Measurements from ENCODE around the gene L3MBTL1.

L3MBTL1 gene

DNA sequence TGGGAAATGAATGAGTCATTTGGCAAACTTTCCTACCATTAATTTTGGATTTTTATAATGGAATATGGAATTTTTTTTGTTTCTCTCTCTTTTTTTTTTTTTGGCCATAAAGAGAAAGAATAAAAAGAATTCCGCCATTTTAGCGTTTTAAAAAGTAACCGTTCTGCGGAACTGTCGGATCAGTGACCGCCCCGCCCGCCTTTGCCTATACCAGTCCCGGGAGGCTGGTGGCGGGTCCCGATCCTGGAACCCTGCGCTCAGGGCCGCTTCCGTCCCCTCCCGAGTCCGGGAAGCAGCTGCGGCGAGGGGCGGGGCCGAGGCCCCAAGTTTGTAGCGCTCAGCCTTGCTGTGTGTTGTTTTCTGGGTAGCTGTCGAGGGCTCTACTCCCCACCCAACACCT lies 609 bp downstream of the L3MBTL1 start:
- DNase-seq, result no peak

DNA sequence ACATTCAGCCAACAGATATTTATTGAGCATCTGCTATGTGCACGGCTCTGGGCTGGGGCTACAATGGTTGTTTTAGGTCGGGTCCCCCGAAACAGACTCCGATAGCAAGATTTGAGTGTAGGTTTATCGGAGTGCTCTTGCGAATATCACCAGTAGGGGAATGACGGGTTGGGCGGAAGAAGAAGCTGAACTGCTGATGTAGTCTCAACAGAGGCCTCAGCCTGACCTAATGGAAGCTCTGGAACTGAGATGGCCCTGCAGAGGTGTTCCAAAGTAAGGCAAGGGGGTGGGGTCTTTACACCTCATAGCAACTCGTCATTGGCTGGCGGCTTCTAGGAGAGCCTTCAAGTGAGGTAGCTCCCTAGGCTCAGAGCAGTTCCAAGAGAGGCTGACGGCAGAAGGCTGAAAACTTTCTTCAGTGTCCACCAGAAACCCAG lies 1.1 kb downstream of the L3MBTL1 start:
- DNase-seq, result no peak

DNA sequence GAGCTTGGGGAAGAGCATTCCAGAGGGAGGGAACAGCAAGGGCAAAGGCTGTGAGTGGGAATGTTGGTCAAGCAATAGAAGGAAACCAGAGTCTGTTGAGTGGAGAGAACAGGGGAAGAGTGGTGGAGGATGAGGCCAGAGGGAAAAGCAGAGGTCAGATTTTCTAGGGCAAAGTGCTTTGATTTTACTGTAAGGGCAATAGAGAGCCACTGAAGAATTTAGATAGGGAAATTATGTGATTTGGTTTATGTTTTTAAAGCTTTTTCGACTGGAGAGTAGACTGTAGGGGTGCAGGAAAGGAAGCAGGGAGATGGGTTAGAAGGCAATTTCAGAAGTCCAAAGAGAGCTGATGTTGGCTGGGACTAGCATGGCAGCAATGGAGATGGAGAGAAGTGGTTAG lies 4.4 kb downstream of the L3MBTL1 start:
- no peak for DNase-seq

DNA sequence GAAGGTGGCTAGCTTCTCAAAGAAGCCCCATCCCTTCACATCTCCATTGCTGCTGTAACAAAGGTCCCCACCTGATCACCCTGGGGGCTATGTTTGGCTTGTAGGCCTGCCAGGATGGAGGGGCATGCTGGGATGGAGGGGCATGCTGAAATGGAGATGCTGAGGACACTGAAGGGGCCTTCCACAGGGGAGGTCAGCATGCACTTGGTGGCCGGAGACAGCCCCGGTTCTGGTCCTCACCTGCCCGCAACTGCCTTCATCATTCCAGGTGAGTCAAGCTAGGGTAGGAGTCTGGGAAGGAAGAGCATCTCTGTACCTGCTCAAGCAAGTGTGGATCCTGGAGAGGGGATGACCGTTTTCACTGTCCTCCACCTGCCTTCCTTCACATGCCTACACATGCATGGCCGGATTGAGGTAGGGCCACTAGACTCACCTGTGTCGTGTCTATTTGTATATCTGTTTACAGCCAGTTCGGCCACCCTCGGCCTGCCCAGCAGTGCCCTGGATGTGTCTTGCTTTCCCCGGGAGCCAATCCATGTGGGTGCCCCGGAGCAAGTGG lies 6.0 kb downstream of the L3MBTL1 start:
- no peak for DNase-seq

DNA sequence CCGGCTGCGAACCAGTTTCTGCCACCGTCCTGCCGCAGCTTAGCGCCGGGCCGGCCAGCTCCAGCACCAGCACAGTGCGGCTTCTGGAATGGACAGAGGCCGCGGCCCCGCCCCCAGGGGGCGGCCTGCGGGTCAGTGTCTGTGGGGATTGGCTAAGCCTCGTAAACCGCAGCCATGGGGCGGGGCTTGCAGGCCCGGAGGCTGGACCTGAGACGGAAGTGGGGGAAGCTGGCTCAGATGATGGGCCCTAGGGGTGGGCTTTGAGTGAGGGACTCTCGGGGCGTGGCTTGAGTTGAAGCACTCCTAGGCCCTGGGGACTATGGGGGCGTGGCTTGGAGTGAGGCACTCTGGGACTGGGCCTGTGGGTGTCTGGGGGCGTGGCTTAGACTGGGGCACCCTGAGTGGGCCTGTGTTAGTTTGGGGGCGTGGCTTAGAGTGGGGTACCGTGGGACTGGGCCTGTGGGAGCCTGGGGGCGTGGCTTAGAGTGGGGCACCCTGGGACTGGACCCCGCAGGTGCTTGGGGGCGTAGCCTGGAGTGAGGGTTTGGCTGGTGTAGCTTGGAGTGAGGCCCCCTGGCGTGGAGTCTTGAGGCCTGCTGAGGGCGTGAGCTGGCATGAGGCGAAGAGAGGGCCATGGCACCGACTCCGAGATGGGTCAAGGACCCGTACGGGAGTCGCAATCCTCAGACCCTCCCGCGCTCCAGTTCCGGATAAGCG lies 6.6 kb downstream of the L3MBTL1 start:
- DNase-seq, result peak; percentile 92

DNA sequence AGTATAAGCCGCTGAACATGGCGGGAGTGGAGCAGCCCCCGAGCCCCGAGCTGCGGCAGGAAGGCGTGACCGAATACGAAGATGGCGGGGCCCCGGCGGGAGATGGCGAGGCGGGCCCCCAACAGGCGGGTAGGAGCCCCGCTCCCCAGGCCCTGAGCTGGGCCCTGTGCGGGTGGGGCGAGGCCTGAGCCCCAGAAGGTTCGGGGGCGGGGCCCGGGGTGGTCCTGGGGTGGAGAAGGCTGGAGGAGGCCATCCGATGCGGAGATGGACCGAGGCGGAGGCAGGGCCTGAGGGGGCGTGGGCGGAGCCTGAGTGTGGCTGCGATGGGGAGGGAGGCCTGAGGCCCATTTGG lies 7.1 kb downstream of the L3MBTL1 start:
- no peak for DNase-seq

DNA sequence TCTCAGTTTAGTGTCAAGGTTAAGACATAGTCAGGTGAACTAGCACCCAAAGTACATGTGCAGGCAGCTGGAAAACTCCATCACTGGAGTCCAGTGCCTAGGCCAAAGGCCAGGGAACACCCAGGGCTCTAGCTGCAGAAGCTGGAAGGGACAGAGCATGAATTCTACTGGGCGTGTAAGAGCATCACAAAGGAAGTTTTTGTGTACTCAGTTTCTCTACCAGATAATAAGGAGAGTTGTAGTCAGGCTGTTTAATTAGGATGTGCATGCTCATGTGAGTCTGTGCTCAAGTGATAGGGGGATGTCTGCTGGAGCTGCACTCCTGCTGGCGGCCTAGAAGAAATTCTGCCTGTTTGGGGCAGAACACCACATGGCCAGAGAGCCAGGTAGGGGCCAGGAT lies 8.1 kb downstream of the L3MBTL1 start:
- DNase-seq, result no peak

DNA sequence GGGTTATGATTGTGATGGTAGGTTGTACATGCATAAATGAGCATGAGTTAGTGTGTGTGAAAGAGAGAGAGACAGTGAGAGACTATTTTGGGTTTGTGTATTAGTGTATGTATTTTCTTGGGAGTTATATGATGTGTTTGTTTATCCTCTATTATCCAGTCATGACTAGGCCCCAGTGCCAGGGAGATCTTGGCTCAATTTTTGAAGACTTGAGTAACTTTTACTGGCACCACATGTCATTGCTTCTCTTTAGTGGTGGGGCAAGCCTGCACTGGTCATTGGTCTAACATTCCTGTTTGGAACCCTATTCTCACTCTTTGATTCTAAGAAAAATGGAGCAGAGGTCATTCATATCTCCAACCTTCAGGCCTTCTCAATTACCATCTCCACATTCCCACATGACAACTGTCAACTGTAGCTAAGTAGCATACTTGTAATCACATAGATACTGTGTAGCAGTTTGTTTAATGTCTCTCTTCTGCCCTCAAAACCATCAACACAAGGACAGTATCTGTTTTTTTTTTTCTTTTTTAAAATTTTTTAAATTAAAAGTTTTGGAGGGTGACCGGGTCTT lies 8.8 kb downstream of the L3MBTL1 start:
- DNase-seq, result no peak

DNA sequence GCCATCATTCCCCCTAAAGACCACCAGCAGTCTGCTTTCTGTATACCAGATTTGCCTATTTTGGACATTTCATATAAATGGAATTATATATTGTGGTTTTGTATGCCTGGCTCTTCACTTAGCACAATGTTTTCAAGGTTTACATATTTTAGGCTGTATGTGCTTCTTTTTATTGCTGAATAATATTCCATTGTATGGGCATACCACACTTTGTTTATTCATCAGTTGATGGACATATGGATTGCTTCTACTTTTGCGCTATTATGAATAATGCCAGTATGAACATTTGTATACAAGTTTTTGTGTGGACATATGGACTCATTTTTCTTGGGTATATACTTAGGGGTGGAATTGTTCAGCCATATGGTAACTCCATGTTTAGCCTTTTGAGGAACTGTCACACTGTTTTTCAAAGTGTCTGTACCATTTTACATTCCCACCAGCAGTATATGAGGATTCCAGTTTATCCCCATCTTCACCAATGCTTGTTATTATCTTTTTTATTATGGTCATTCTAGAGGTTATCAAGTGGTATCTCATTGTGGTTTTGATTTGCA lies 12.7 kb downstream of the L3MBTL1 start:
- DNase-seq, result no peak

DNA sequence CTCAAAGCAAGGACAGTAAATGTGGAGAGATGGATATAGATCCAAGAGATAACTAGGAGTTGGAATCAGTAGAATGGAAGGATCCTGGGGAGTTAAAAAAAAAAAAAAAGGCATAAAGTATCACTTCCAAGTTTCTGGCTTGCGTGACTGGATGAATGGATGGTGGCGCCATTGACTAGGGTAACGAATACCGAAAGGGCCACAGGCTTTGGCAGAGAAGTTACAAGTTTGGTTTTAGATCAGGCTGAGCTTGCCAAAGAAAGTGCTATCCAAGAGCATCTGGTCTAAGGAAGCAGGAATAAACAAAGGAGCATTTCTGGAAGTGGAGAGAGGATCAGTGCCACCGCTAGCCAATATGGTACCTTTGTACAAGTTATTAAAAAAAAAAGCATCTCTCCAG lies 17.5 kb downstream of the L3MBTL1 start:
- no peak for DNase-seq

DNA sequence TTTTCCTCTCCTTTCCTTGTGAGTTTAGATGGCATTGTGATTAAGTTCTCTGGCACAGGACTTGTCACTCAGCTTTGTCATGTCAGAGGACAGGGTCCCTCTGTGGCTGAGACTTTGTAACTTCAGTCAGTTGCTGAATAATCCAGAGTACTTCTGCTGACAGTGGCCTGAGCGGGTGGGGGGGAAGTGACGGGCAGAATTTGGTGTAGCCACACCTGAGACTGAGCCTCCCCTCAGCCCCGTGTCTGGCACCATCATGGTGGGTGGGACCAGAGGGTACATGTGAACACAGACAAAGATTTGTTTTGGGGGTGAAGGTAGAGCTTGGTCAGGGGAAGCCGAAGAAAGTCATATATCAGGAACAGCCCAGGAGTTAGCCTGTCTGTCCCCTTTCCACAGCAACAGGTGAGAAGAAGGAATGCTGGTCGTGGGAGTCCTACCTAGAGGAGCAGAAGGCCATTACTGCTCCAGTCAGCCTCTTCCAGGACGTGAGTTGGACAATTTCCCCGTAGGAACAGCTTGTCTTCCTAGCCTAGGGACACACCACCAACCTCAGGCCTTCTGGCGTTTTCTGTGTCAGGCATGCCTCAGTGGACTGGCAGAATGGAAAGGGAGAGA lies 20.9 kb downstream of the L3MBTL1 start:
- DNase-seq, result no peak

DNA sequence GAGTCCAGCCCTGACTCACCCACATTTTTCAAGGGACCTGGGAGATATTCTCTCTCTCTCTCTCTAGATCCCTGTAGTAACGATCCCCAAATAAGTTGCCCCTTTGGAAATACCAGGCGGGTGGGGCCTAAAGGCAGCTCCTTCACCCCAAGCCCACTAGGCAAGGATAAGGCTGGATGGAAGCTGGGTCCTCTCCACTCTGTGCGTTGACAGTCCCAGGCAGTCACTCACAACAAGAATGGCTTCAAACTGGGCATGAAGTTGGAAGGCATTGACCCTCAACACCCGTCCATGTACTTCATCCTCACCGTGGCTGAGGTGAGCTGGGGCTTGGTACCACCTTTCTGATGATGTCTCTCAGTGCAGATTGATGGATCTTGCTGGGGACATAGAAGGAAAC lies 21.6 kb downstream of the L3MBTL1 start:
- peak; percentile 28 for DNase-seq

DNA sequence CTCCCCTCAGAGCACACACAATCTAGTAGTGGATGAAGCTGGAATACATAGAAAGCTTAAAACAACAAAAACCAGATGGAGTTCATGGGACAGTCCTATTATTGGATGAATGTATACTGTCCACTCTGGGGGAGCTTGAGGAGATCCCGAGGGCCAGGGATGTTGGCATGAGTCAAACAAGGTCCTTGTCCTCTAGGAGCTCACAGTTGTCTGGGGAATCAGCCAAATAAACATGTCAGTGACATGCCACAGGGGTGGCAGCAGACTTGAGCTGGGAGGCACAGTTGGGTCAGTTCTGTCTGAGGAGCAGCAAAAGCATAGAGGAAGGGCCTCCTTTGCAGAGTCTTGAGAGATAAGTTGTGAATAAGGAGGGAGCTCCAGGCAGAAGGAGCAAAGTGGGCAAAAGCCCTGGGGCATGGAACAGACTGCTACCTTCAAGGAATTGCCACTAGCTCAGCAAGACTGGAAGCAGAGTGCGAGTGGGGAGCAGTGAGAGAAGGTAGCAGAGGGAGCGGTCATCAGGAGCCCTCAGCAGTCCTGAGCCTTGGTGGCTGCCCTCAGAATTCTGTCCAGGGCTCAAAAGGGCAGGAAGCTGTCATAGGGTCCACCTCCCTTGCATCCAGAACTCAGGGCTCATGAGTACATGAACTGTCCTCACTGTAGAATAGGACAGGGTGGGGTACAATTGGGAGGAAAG lies 22.1 kb downstream of the L3MBTL1 start:
- DNase-seq, result peak; percentile 34

DNA sequence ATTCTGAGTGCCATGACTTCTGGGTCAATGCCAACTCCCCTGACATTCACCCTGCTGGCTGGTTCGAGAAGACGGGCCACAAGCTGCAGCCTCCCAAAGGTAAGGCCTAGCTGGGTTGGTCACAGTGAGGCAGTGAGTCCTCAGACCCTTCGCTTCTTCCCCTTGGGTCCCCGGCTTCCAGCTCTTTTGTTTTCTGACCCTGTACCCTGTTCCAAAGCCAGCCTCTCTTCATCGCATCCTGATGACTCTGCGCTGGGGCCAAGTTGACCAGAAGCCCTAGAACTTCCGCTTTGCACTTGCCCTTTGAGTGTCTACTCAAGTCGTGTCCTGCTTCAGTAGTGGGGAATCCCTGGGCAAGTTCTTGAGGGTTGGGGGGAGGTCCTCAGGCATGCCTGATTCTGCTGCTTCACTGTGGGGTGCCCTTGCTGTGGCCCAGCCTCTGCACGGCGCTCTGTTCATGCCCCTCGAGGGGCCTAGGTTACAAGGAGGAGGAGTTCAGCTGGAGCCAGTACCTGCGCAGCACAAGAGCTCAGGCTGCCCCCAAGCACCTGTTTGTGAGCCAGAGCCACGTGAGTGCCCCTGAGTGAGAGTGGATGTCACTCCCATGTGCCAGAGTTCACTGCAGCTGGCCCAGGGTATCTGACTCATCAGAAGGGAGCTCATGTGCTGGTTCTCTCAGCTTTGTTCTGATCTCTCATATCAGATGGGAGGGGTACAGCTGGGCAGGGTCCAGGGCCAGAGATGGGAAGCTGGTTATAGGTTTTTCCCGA lies 23.0 kb downstream of the L3MBTL1 start:
- DNase-seq, result peak; percentile 45

DNA sequence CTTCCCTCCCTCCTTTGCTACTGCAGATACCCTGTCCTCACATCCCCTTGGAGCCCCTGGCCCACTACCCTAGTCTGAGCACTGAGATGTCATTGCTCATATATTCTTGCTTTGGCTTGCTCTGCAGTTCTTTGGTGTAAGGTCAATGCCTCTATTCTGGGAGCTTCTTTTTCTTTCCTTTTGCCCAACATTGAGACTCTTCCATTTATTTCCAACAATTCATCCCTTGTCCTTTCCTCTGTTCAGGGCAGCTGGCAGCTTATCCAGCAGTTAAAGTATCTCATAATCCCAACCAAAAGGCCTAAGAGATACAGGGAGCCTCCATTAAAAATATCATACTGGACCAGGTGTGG lies 23.6 kb downstream of the L3MBTL1 start:
- DNase-seq, result no peak

DNA sequence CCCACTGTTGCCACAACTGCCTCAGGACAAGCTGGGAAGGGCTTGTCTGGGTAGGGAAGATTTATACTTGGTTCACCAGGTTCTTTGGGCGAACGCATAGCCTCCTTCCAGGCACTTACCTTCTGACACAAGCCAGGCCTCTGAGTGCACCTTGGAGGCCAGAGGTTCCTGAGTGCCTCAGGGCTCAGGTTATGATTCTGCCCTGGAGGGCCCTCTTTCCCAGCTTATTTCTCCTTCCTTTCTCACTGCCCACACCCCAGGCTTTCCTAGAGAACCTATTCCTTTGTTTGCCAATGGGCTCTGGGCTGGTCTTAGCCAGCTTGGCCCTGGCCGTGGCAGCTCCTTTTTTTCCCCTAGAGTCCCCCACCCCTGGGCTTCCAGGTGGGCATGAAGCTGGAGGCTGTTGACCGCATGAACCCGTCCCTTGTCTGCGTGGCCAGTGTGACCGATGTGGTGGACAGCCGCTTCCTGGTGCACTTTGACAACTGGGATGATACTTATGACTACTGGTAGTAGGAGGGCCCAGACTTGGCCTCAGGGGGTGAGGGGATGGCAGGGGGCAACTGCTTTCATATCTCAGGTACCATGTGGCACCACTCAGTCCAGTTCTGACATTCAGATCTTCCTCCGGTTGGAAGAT lies 25.0 kb downstream of the L3MBTL1 start:
- DNase-seq, result peak; percentile 40

DNA sequence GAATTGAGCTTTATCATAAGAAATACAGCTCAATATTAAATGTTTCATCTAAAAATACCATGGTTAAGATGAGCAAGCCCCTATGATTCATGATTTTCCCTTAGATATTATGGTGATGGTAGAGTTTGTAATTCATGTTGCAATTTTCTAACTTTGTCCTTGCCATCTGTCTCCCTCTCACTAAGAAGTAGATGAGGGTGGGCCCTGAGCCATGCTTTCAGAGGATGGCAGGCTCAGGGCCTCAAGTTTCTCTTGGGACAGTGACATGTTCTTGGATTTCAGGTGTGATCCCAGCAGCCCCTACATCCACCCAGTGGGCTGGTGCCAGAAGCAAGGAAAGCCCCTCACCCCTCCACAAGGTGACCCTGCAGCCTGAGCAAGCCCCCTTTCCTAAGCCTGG lies 25.6 kb downstream of the L3MBTL1 start:
- no peak for DNase-seq

DNA sequence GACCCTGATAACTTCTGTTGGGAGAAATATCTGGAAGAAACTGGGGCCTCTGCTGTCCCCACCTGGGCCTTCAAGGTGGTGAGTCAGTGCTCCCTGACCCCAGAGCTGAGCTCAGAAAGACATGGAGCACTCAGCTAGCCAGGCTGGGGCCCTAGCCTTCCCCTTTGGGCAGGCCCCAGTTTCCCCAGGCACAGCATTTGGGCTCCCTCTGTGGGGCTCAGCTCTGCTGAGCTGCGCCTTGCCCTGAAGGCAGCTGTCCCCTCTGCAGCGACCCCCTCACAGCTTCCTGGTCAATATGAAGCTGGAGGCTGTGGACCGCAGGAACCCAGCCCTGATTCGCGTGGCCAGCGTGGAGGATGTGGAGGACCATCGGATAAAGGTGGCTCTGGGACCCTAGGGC lies 26.5 kb downstream of the L3MBTL1 start:
- DNase-seq, result no peak

DNA sequence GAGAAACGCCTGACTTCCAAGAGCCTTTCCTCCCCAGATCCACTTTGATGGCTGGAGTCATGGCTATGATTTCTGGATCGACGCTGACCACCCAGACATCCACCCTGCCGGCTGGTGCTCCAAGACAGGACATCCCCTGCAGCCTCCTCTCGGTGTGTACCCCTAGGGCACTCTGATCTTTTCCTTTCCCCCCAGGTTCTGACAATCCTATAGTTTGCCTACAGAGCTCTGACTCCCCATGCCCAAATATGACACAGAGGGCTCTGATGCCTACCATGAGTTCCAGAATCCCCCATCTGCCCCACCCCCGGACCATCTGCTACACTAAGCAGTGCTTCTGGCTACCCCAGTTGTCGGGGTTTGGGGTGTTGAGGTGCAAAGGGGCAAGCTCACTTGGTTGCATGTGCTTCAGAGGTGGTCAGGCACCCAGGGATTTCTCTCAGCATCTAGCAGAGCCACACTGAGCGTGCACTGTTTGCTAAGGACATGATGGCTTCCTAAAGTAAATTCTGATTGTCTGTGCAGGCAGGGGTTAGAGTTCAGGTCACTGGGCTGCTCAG lies 27.4 kb downstream of the L3MBTL1 start:
- DNase-seq, result no peak

DNA sequence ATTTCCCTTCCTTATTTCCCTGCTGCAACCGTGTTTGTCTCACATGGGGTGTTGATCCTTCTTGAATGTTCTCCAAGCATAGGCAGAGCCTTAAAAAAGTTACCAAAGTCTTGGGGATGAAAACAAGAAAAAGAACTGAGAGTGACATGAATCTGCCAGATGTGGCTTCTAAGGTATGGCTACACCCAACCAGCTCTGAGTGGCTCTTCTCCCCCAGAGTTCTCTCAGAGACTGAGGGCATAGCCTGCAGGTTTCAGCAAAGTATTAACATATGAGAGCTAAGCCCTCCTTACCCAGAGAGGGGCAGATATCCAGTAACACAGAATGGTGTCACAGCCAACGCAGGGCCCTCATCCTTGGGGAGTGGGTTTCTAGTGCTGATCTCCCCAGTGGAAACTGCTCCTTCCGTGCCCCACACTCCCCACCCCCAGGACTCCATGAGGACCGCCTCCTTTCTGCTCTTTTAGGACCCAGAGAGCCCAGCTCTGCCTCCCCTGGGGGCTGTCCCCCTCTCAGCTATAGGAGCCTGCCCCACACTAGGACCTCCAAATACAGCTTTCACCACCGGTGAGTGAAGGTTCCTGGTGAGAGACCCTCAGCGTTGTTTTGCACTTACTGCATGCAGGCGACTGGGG lies 28.0 kb downstream of the L3MBTL1 start:
- DNase-seq, result no peak

All from activated CD8-positive, alpha-beta memory T cell treated with anti-CD3 and anti-CD28 coated beads, Interleukin-2, amount 50 U/mL, for 48 hours (primary cell).